Adipose tissue (tissue), 3 donors: ENCODE results near the gene CREG2. TPM values are rescaled to one million over a fixed set of nuclear protein-coding genes. Genes with fewer than 3 reads are reported as not detected.
"Not testable (repeated sequence)": the region's sequence is repeated elsewhere in the genome, so short reads cannot be mapped to it uniquely, and the experiment has no call there.

Experiments
- H3K27ac ChIP-seq: one replicate; pipeline ENCODE4 v1.5.1; 2013; ENCODE audit warnings: low read depth, low read length
- WGBS, 3 donors: extraction: QIAGEN DNeasy Blood & Tissue Kit; methylation state at CpG; one replicate each; pipeline ENCODE4 v1.1.7; 2013; 5-methylcytosine and 5-hydroxymethylcytosine counted together
- polyA plus RNA-seq, 3 donors: library from polyadenylated mRNA; stranded (reverse); fragments of 200-250 nt; gene quantifications; one replicate each; pipeline ENCODE4 v1.2.3, GENCODE V29; 2013
- donor health status: healthy with polysubstance abuse.
- donor health status: Bipolar disorder and iron deficiency.
- donor health status: healthy.

CREG2 gene
- polyA plus RNA-seq, 3 donors = 0.07 TPM; not detected in 2

DNA sequence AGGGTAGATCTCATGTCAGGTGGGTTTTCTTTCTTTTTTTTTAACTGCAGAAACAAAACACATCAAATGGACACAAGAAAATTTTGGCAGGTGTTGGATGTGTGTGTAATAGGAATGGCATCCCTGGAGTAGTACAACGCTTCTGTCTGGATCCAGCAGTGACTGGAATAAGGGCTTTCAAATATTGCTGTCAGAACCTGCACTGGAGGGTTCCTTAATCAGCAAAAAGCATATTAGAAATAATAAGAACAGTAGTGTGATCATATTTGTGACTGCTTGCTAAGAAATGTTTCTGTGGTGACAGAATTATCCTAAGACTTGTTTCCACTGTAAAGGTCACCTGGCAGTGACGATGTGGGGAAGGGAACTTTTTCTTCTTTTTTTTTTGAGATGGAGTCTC, 30.8 kb downstream of the CREG2 start:
- no peak overlapping the region for H3K27ac ChIP-seq
- WGBS, 3 donors = 64 to 86% (median 77%) methylated on average over 2 of the region's 2 CpGs

DNA sequence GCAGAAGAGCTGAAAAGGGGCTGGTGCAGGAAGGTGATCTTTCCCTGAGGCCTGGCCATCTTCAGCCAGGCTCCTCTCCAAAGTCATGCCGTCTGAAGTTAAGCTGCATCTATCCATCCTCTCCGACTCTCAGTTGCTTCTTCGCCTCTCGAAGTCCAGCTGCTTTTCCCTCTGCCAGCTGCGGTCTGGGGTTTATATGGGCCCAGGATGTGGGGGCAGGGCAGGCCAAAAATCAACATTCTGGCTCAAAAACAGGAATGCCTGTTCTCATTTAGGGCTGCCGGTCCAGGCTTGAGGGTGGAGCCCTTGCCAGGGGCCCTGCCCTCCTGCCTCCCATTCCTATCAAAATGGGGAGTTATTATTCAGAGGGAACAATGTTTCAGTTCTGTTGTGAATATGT, 31.2 kb downstream of the CREG2 start:
- 77 to 88% (median 83%) methylated on average over 6 of the region's 6 CpGs for WGBS, 3 donors
- H3K27ac ChIP-seq = no peak overlapping the region

GRCh38 chr2:101355401-101356054, 31.8 kb downstream of the CREG2 start:
- 83 to 85% (median 83%) methylated on average over 10 of the region's 10 CpGs for WGBS, 3 donors
- no peak overlapping the region for H3K27ac ChIP-seq

- no peak overlapping the region for H3K27ac ChIP-seq
- 89 to 90% (median 90%) methylated on average over 21 of the region's 21 CpGs for WGBS, 3 donors
These were observed 32.6 kb downstream of the CREG2 start for GRCh38 chr2:101354420-101355311.

GRCh38 chr2:101352631-101353030, 34.7 kb downstream of the CREG2 start:
- WGBS, 3 donors = 88 to 91% (median 89%) methylated on average over 4 of the region's 4 CpGs
- H3K27ac ChIP-seq = not testable (repeated sequence)

- H3K27ac ChIP-seq = no peak overlapping the region
- 86 to 90% (median 86%) methylated on average over 7 of the region's 7 CpGs for WGBS, 3 donors
These were observed 36.1 kb downstream of the CREG2 start for GRCh38 chr2:101351207-101351606.

DNA sequence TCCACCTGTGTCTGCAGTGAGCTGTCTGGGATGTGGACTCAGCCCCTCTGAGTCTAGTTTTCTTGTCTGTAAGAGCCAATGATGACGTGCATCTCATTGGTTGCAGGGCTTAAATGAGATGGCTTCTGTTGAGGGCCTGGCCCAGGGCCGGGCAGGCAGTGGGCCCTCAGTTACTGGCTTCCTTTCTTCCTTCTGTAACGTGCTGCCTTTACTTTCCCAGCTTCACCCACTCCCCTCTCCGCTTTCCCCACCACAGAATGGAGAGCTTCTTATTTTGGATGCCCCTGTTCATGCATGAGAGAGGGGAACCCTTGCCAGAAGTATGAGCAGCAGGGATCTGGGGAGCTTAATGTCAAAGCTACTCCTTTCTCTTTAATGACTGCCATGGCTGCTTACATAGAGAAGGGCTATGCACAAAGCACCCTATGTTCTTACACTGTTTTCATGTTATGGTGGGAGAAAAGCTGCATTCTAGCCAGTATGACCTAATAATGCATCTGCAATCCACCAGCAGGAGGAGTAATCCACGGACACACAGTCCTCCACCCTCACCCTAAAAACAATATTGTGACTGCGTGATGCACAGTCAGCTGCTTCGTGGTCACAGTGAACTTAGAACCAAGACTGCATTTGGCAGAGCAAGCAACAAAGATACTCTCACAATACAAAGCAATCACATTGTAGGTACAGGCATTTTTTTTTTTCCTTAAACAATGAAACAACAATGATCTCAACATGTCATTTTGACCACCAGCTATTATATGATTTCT, 37.2 kb downstream of the CREG2 start:
- no peak overlapping the region for H3K27ac ChIP-seq
- WGBS, 3 donors = 77 to 83% (median 78%) methylated on average over 7 of the region's 7 CpGs

DNA sequence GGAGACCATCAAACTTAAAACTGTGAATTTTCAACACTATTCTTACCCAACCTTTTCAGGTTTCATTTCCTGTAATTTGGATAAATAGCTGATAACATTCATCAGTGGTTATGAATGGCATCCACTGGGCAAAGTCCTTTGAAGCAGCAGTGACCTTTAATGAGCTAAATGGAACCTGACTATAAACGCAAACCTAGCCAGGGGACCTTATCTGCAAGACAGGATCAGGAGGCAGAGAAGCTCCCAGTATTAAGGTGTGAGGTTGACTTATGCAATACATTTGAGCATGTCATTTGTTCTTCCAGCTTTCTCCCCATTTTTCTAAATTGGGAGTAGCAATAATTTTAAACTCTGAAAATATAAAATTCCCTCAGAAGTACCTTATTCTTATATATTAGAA, 38.4 kb downstream of the CREG2 start:
- WGBS, 3 donors = 80 to 92% (median 82%) methylated on average over 1 of the region's 1 CpG
- H3K27ac ChIP-seq = no peak overlapping the region

GRCh38 chr2:101346909-101347308, 40.4 kb downstream of the CREG2 start:
- WGBS, 3 donors = 96 to 100% (median 99%) methylated on average over 3 of the region's 3 CpGs
- H3K27ac ChIP-seq = no peak overlapping the region

DNA sequence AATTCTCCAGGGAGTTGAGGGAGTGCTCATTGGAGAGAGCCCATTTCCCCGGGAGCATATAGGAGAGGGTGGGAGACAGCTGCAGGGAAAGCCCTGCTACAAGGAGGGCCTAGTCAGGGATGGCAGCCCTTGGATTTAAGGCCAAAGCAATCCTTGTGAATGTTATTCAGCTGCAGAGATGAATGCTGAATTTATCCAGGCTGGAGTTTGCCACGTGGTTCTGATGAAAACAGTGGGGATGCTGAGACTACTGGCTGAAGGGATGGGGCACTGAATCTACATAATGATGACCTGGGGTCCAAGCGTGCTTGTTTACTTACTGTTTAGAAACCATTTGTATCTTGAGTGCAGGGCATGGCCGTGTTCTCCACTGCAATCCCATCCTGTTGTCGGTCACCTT, 43.2 kb downstream of the CREG2 start:
- H3K27ac ChIP-seq = no peak overlapping the region
- WGBS, 3 donors = 67 to 79% (median 71%) methylated on average over 5 of the region's 5 CpGs

- H3K27ac ChIP-seq = no peak overlapping the region
- 81 to 88% (median 83%) methylated on average over 15 of the region's 15 CpGs for WGBS, 3 donors
These were observed 44.7 kb downstream of the CREG2 start for GRCh38 chr2:101342625-101343008.

GRCh38 chr2:101341901-101342624, 45.2 kb downstream of the CREG2 start:
- no peak overlapping the region for H3K27ac ChIP-seq
- 51 to 56% (median 53%) methylated on average over 21 of the region's 21 CpGs for WGBS, 3 donors

DNA sequence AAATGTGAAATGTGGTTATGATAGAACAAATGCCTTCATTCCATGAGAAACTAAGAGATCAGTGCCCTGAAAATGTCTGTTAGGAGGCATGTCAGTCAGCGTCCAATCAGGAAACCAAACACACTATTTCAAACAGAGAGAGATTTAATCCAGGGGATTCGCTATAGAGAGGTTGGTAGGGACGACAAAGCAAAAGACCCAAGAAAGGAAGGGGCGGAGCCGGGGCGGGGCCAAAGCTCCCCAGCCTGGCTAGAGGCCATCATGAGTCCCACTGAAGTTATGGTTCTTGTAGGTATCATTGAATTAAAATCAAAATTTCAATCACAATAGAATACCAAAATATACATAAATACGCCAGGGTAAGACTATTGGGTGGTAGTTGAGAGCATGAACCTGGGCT, 45.9 kb downstream of the CREG2 start:
- 71 to 83% (median 79%) methylated on average over 7 of the region's 7 CpGs for WGBS, 3 donors
- no peak overlapping the region for H3K27ac ChIP-seq

GRCh38 chr2:101340141-101340551, 47.2 kb downstream of the CREG2 start:
- no peak overlapping the region for H3K27ac ChIP-seq
- 94 to 100% (median 95%) methylated on average over 1 of the region's 1 CpG for WGBS, 3 donors

GRCh38 chr2:101339266-101339880, 47.9 kb downstream of the CREG2 start:
- 80 to 88% (median 86%) methylated on average over 4 of the region's 4 CpGs for WGBS, 3 donors

DNA sequence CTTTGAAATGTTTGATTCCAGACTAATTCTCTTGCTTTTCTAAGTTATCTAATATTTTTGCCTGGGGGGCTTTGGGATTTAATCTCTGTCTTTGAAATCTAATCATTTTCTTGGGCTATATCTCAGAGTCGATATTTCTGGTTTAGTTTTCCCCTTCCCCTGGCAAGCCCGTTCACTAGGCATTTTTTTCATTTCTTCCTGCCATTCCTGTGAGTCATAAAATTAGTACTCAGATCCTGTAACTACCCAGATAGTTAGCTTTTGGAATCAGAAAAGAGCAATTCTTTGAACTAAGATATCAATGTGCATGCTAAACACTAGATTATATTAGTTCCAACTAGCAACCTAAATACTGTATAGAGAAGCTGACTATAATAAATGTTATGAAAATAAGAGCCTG, 49.4 kb downstream of the CREG2 start:
- WGBS, 3 donors = 43 to 69% (median 50%) methylated on average over 2 of the region's 2 CpGs

More at GRCh38 chr2:101339266-101339880, 47.9 kb downstream of the CREG2 start:
- no peak overlapping the region for H3K27ac ChIP-seq

DNA sequence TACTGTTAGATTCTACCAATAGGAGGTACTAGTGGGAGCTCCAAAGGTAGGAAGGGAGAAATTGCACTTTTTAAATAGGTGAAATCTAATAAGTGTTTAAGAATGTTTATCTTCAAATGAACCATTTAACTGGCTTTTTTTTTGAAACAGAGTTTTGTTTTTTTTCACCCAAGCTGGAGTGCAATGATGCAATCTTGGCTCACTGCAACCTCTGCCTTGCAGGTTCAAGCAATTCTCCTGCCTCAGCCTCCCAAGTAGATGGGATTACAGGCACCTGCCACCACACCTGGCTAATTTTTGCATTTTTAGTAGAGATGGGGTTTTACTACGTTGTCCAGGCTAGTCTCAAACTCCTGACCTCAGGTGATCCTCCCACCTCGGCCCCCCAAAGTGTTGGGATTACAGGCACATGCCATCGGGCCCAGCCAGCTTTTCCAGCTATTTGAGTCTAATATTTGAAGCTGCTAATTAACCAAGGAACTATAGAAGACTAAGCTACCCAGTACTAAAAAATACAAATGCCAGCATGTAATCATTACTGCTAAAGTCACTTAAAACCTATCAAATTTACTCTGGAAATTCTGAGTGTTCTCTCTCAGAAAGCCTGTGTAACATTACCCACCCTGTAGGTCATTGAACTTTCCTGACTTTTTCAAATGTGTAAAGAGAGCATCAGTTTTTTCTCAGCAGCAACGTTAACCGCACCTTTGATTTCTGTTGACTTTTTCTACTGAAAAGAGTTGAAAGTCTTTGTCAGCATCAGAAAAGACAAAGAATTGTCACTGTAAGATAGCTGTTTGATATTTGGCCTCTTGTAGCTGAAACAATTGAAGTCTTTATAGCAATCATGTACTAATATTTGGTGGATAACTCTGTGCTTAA, 54.2 kb downstream of the CREG2 start:
- WGBS, 3 donors = 70 to 72% (median 72%) methylated on average over 5 of the region's 5 CpGs
- H3K27ac ChIP-seq = no peak overlapping the region

More for the DNA sequence above, 49.4 kb downstream of the CREG2 start:
- no peak overlapping the region for H3K27ac ChIP-seq
